Activated CD4-positive, alpha-beta T cell treated with anti-CD3 and anti-CD28 coated beads, Interleukin-2, amount 10 ng/mL, durations not matched to agents 7 days and 5 days (primary cell): ENCODE measurements around the gene SPSB2. TPM values are rescaled to one million over a fixed set of nuclear protein-coding genes. Genes with fewer than 3 reads are reported as not detected.
A peak's percentile ranks its signal among the peaks of the same experiment; 100 is the strongest.

Experiments
- CTCF ChIA-PET: fragments of 350-600 bp; sonication (Branson Sonifier 250); formaldehyde crosslinking; loops from one replicate; lab custom pipeline; 2021; ENCODE audit warnings: antibody characterized with exemption; lab: Charles Lee
- POLR2A ChIA-PET: fragments of 350-600 bp; sonication (Branson Sonifier 250); formaldehyde crosslinking; loops from one replicate; lab custom pipeline; 2021; ENCODE audit warnings: antibody characterized with exemption; lab: Charles Lee
- DNase-seq: peaks from one replicate; pipeline ENCODE4 v3.0.0-alpha.2; 2020
- H3K27ac Mint-ChIP-seq: one replicate; pipeline ENCODE4 v1.8.0; 2021; ENCODE audit warnings: mild to moderate bottlenecking, moderate library complexity, mixed read lengths
- H3K27me3 Mint-ChIP-seq: one replicate; pipeline ENCODE4 v1.8.0; 2021; ENCODE audit warnings: mixed read lengths
- H3K36me3 Mint-ChIP-seq: one replicate; pipeline ENCODE4 v1.8.0; 2021; ENCODE audit warnings: low read depth, mixed read lengths
- H3K4me1 Mint-ChIP-seq: one replicate; pipeline ENCODE4 v1.8.0; 2021; ENCODE audit warnings: mixed read lengths
- H3K4me3 Mint-ChIP-seq: one replicate; pipeline ENCODE4 v1.8.0; 2021; ENCODE audit warnings: mild to moderate bottlenecking, moderate library complexity, mixed read lengths
- H3K9me3 Mint-ChIP-seq: one replicate; pipeline ENCODE4 v1.8.0; 2021; ENCODE audit warnings: mixed read lengths
- total RNA-seq, 2 experiments: library from RNA; stranded (reverse); gene quantifications; one replicate each; pipeline ENCODE4 v1.2.3, GENCODE V29; 2021

Gene SPSB2
- total RNA-seq, 2 experiments from 2014 or later = 15.4 to 17.3 TPM

DNA sequence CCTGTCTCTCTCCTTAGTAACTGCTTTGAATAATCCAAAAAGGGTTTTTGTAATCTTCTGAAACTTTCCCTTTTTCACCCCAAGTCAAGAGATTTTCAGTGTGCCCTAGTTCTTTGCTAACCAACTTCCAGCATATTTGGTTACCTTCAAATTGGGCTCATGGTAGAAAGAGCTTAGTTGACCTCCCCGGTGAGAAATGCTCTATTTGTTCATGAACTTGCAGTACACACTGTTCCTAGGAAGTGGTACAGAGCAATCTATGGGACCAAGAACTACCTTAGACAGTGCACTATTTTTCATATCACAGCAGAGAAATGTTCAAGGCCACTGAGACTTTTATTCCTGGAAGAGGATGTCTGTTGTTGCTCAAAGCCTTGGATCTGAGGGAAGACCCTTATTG is 19.5 kb downstream of the SPSB2 start:
- peaks cover 42% of the 10 kb centered on the region for H3K36me3 Mint-ChIP-seq
- CTCF ChIA-PET = interaction anchor here (0.8 to 6.2 kb wide), 10 partner anchors 13 to 318 kb away, joined by 3 to 67 read pairs (median 5); partner anchors contain the start of genes GPR162, MLF2, SPSB2 and TPI1
- peak overlapping the region; percentile 84 for H3K4me3 Mint-ChIP-seq

DNA sequence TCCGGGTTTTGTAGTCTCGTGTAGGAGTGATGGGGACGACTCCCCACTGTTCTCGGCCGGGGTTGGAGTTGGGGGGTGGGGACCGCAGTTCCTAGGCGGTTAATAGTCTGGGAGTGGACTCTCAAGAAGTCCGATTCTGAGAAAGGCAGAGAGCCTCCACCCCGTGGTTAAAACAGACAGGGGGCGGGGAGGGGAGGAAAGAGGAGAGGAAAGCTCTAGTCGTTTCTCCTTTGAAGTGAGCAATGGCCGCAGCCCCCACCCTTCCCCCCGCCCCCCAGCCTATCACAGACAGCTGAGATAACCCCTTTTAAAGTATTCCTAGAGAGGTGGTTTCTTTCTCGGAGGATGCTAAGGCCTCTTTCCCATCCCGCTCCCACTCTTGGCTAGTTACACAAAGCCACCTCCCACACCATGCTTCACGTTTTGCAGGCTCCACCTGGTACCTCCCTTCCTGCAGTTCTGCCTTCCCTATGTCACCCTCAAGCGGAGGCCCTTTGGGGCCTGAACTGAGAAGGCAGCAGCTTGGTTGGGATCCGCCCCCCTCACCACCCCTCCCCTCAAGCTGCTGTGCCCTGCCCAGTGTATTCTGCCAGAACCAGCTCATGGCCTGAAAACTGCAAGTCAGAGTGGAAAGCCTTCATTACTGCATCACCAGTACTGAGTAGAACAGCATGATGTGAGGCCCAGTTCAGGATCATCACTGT is 20.3 kb downstream of the SPSB2 start:
- H3K4me3 Mint-ChIP-seq = peak overlapping the region; percentile 84
- peaks cover 44% of the 10 kb centered on the region for H3K36me3 Mint-ChIP-seq
- peak; percentile 74 for DNase-seq
- CTCF ChIA-PET = interaction anchor here (0.6 to 6.2 kb wide), 19 partner anchors 11 to 317 kb away, joined by 3 to 67 read pairs (median 4); partner anchors contain the start of genes GNB3, GPR162, MLF2 and P3H3
- H3K27me3 Mint-ChIP-seq = no peaks in the 10 kb centered on the region
- no peaks in the 10 kb centered on the region for H3K9me3 Mint-ChIP-seq
- POLR2A ChIA-PET = interaction anchor here (0.6 to 2.8 kb wide), 10 partner anchors 9 to 319 kb away, joined by 3 to 23 read pairs (median 6); partner anchors contain the start of genes C12orf57, GAPDH, MLF2 and RNU7-1
- H3K4me1 Mint-ChIP-seq = peaks cover 43% of the 10 kb centered on the region
- peak overlapping the region; percentile 100 for H3K27ac Mint-ChIP-seq

More for the DNA sequence above, 19.5 kb downstream of the SPSB2 start:
- peak overlapping the region; percentile 100 for H3K27ac Mint-ChIP-seq
- no peak for DNase-seq
- peaks cover 38% of the 10 kb centered on the region for H3K4me1 Mint-ChIP-seq
- H3K27me3 Mint-ChIP-seq = no peaks in the 10 kb centered on the region
- POLR2A ChIA-PET = interaction anchor here (1.0 to 2.8 kb wide), 4 partner anchors 14 to 38 kb away, joined by 3 to 23 read pairs (median 10); partner anchors contain the start of genes SPSB2 and TPI1
- no peaks in the 10 kb centered on the region for H3K9me3 Mint-ChIP-seq

DNA sequence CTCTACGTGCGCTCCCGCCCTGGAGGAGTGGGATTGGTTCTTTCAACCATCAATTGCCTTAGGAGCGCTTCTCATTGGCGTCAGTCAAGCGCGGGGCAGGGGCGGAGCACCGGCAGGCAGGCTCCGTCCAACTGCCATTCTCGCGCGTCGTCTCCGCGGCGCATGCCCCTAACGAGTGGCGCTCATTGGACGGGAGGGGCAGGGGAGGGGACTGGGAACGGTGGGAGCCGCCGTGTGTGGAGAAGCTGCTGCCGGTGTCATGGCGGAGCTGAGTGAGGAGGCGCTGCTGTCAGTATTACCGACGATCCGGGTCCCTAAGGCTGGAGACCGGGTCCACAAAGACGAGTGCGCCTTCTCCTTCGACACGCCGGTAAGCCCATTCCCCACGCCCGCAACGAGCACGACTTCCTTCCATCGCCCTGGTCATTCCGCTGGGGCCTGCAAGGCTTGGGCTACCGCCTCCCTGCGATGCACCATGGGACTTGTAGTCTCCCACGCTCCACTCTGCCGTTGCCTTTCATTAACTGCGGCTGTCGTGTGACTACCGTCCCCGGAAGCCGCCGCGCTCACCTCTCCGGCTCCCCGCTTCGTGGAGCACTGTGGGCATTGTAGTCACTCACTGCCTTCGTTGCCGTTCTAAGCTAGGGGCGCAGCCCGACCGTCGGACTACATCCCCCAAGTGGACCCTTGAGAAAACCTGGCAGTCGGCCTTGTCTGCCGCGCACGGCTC is 21.0 kb downstream of the SPSB2 start, which contains the start of gene USP5:
TSS of gene USP5 (plus strand) at position 230 of the 730 bp plus-strand sequence. CDS start at position 260, 30 bp downstream.
- peak within 1 kb of the TSS; percentile 84 for H3K4me3 Mint-ChIP-seq
- peak; percentile 99 for DNase-seq
- POLR2A ChIA-PET = interaction anchor here (0.8 to 2.8 kb wide), 10 partner anchors 9 to 318 kb away, joined by 3 to 23 read pairs (median 6); partner anchors contain the start of genes C12orf57, COPS7A, GAPDH and MLF2
- no peaks in the 10 kb centered on the region for H3K9me3 Mint-ChIP-seq
- no peaks in the 10 kb centered on the region for H3K27me3 Mint-ChIP-seq
- CTCF ChIA-PET = interaction anchor here (0.6 to 6.2 kb wide), 18 partner anchors 10 to 517 kb away, joined by 3 to 67 read pairs (median 5); partner anchors contain the start of genes GNB3, GPR162, MLF2 and P3H3
- peaks cover 48% of the 10 kb centered on the region for H3K4me1 Mint-ChIP-seq
- peak within 1 kb of the TSS; percentile 100 for H3K27ac Mint-ChIP-seq
- H3K36me3 Mint-ChIP-seq = peaks cover 44% of the 10 kb centered on the region

DNA sequence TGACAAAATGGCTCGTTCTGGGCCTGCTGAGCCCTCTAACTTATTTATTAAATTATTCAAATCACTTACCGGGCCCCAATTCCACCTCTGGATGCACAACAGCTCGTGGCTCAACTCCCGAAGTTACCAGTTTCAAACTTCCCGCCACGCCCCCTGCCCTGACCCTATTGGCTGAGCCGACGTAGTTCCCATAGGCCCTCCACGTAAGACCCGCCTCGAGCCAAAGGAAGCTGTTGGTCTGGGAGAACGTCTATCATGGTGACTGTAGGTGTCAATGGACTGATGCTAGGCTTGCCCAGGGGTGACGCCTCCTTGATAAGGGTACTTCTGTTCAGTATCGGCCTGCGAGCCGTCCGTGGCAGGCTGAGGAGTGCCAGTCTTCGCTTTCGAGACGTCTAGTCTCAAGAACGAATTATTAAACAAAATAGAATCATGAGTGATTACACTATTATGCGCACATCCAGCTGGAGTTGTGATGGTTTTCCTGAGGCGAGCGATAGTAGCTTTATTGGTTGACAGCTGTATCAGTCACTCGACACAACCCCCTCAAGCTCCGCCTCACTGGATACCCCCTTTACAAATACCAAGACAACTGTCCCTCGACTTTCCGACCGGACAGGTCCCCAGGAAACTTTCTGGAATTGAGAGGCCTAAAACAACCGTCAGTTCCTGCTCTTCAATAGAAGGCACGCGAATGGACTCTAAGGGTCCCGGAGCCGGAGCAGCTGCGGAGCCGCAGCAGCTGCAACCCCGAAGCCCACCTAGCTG is 21.8 kb downstream of the SPSB2 start, which contains the start of gene CDCA3:
TSS of gene CDCA3 (minus strand) at position 134 of the 768 bp plus-strand sequence. CDS start 334 bp downstream, outside the sequence.
- peak within 1 kb of the TSS; percentile 84 for H3K4me3 Mint-ChIP-seq
- H3K9me3 Mint-ChIP-seq = no peaks in the 10 kb centered on the region
- peak; percentile 97 for DNase-seq
- peak within 1 kb of the TSS; percentile 100 for H3K27ac Mint-ChIP-seq
- H3K36me3 Mint-ChIP-seq = peaks cover 45% of the 10 kb centered on the region
- ChIA-PET POLR2A (interaction anchor here (0.6 to 2.8 kb wide), 11 partner anchors 11 to 404 kb away, joined by 3 to 23 read pairs (median 5); partner anchors contain the start of genes C12orf57, COPS7A, GAPDH and MLF2), CTCF (interaction anchor here (0.6 to 6.2 kb wide), 16 partner anchors 10 to 516 kb away, joined by 3 to 67 read pairs (median 4); partner anchors contain the start of genes GNB3, P3H3, SPSB2 and TPI1)
- H3K4me1 Mint-ChIP-seq = peaks cover 48% of the 10 kb centered on the region
- no peaks in the 10 kb centered on the region for H3K27me3 Mint-ChIP-seq

DNA sequence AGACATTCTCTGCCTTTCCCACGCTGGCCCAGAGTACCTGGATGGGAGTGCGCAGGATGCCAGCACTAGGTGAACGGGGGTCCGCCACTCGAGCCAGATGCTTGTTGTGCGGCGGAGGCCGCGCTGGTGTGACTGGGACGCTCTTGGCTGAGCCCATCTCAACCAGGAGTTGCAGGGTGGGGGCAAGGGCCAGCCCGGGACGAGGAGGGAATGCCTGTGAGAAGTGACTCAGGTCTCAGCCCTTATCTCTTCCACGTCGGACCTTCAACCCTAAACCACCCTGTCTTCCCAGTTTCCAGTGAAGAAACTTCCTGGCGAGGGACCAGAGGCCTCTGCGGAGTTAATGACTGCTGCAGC is 22.3 kb downstream of the SPSB2 start:
- ChIA-PET POLR2A (interaction anchor here (1.0 to 2.8 kb wide), 3 partner anchors 21 to 127 kb away, joined by 3 to 23 read pairs (median 5); partner anchors contain the start of genes COPS7A and SPSB2), CTCF (interaction anchor here (0.9 to 6.2 kb wide), 12 partner anchors 9 to 97 kb away, joined by 3 to 67 read pairs (median 8); partner anchors contain the start of genes GNB3, P3H3, SPSB2 and TPI1)
- Mint-ChIP-seq H3K27me3 (no peaks in the 10 kb centered on the region), H3K4me3 (peak overlapping the region; percentile 84), H3K4me1 (peaks cover 48% of the 10 kb centered on the region), H3K27ac (peak overlapping the region; percentile 100), H3K36me3 (peaks cover 46% of the 10 kb centered on the region), H3K9me3 (no peaks in the 10 kb centered on the region)
- no peak for DNase-seq

DNA sequence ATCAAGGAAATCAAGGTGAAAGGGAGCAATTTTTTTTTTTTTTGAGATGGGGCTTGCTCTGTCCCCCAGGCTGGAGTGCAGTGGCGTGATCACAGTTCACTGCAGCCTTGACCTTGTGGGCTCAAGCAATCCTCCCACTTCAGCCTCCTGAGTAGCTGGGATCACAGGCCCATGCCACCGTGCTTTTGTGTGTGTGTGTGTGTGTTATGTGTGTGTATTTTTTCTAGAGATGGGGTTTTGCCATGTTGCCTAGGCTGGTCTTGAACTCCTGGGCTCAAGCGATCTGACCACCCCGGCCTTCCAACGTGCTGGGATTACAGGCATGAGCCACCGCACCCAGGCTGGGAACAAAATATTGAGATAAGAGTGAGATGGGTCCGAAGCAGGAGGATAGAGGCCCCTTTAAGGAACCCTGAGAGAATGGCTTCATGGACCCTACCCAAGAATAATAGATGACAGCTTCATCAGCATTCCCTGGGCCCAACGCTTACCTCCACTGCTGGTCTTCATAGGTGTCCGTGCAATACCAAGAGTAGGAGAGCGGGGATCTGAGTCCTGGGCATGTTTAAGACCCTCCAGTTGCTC is 23.0 kb downstream of the SPSB2 start:
- peaks cover 45% of the 10 kb centered on the region for H3K36me3 Mint-ChIP-seq
- no peaks in the 10 kb centered on the region for H3K27me3 Mint-ChIP-seq
- ChIA-PET CTCF (interaction anchor here (0.6 to 6.2 kb wide), 8 partner anchors 8 to 97 kb away, joined by 3 to 67 read pairs (median 10); partner anchors contain the start of genes GNB3, MLF2, P3H3 and TPI1), POLR2A (no interaction called here)
- peak overlapping the region; percentile 100 for H3K27ac Mint-ChIP-seq
- DNase-seq = no peak
- peak overlapping the region; percentile 84 for H3K4me3 Mint-ChIP-seq
- H3K4me1 Mint-ChIP-seq = peaks cover 48% of the 10 kb centered on the region
- no peaks in the 10 kb centered on the region for H3K9me3 Mint-ChIP-seq

DNA sequence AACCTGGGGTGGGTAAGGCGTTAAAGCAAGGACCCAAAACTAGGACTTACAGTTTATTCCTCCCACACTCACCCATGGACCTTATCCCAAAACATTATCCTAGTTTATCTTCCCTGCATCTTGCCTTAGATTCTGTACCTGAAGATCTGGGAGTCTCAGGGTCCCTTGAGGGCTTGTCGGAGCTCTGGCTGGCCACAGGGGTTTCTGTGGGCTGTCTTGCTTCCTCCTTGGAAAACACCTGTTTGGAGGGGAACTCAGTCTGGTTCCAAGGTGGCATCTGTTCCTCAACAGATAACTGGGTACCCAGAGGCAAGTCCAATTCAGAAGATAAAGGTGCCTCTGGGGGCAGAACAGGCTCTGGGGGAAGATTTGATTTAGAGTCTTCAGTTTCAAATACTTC is 23.7 kb downstream of the SPSB2 start:
- H3K4me3 Mint-ChIP-seq = peak overlapping the region; percentile 84
- H3K27ac Mint-ChIP-seq = peak overlapping the region; percentile 85
- DNase-seq = no peak
- peaks cover 43% of the 10 kb centered on the region for H3K4me1 Mint-ChIP-seq
- POLR2A ChIA-PET = no interaction called here
- no peaks in the 10 kb centered on the region for H3K9me3 Mint-ChIP-seq
- no peaks in the 10 kb centered on the region for H3K27me3 Mint-ChIP-seq
- CTCF ChIA-PET = interaction anchor here (0.6 to 3.1 kb wide), 3 partner anchors 8 to 97 kb away, joined by 3 to 24 read pairs (median 7); partner anchors contain the start of genes GNB3 and MLF2
- H3K36me3 Mint-ChIP-seq = peaks cover 41% of the 10 kb centered on the region

DNA sequence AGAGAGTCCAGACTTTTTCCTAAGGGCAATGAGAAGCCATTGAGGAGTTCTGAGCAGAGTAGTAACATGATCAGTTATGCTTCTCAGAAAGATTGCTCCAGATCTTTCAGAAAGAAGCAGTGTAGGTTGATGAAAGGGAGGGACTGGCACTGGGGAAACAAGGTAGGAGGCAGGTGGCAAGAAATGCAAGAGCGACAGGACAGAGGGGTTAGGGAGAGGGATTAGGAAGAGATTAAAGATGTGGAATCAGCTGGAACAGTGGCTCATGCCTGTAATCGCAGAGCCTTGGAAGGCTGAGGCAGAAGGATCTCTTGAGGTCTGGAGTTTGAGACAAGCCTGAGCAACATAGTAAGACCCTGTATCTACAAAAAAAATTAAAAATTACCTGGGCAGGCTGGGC is 25.4 kb downstream of the SPSB2 start:
- H3K27me3 Mint-ChIP-seq = no peaks in the 10 kb centered on the region
- H3K36me3 Mint-ChIP-seq = peaks cover 39% of the 10 kb centered on the region
- CTCF ChIA-PET = interaction anchor here (1.2 to 1.8 kb wide), 4 partner anchors 11 to 20 kb away, joined by 3 to 6 read pairs (median 4); partner anchors contain the start of genes P3H3 and TPI1
- H3K9me3 Mint-ChIP-seq = no peaks in the 10 kb centered on the region
- H3K4me1 Mint-ChIP-seq = peaks cover 29% of the 10 kb centered on the region
- no peak overlapping the region for H3K27ac Mint-ChIP-seq
- DNase-seq = no peak
- POLR2A ChIA-PET = no interaction called here
- no peak overlapping the region for H3K4me3 Mint-ChIP-seq

DNA sequence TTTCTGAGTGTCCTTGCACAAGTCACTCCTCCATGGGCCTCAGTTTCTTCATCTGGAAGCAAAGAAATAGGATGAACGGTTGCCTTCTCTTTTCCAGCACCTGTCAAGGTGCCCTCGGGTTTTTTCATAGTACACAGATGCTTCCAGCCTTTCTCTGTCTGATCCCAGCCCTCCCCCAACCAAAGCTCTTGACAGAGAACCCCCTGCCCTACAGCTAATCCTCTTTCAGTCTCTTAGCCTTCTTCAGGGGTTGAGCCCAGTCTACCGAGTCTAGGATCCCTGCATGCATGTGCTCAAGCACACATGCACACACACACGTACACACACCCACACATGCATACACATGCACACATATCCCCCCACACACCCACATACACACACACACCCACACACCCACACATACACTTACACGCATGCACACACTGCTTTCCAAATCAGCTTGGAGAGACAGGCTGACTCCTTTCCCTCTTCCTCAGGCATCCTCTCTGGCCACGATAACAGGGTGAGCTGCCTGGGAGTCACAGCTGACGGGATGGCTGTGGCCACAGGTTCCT is 26.7 kb downstream of the SPSB2 start:
- ChIA-PET CTCF (interaction anchor here (0.5 to 1.5 kb wide), 6 partner anchors 10 to 74 kb away, joined by 3 to 4 read pairs (median 3); partner anchors contain the start of genes P3H3 and TPI1), POLR2A (no interaction called here)
- no peak overlapping the region for H3K4me3 Mint-ChIP-seq
- no peak overlapping the region for H3K27ac Mint-ChIP-seq
- peaks cover 29% of the 10 kb centered on the region for H3K4me1 Mint-ChIP-seq
- peaks cover 39% of the 10 kb centered on the region for H3K36me3 Mint-ChIP-seq
- H3K9me3 Mint-ChIP-seq = no peaks in the 10 kb centered on the region
- H3K27me3 Mint-ChIP-seq = no peaks in the 10 kb centered on the region
- no peak for DNase-seq

DNA sequence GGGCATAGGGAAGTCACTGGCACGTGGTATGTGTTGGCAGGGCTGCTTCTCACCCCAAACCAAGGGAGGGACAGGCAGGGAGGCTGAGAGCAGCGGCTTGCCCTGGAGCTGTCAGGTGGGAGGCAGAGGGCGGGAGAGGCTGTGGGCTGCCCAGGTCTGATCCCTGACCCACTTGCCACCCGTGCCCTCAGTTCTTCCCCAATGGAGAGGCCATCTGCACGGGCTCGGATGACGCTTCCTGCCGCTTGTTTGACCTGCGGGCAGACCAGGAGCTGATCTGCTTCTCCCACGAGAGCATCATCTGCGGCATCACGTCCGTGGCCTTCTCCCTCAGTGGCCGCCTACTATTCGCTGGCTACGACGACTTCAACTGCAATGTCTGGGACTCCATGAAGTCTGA is 27.7 kb downstream of the SPSB2 start:
- POLR2A ChIA-PET = no interaction called here
- Mint-ChIP-seq H3K4me3 (no peak overlapping the region), H3K27ac (no peak overlapping the region), H3K4me1 (peaks cover 25% of the 10 kb centered on the region), H3K36me3 (peaks cover 37% of the 10 kb centered on the region), H3K9me3 (no peaks in the 10 kb centered on the region), H3K27me3 (no peaks in the 10 kb centered on the region)
- DNase-seq = no peak
- CTCF ChIA-PET = interaction anchor here (0.6 to 4.0 kb wide), 4 partner anchors 11 to 335 kb away, joined by 3 to 14 read pairs (median 3); no protein-coding TSS in a partner anchor
